HG03097 (cell line): ENCODE data around the gene RTN4R.

Experiments
- ATAC-seq: cut with Tn5 transposase; IDR thresholded peaks from one replicate; pipeline ENCODE4 v1.9.1; 2021; ENCODE audit not compliant: unreplicated experiment, low FRiP score

Gene RTN4R

GRCh38 chr22:20231514-20232236 is 36.4 kb downstream of the RTN4R start:
- no peak for ATAC-seq

- ATAC-seq: no peak
Observed at GRCh38 chr22:20230777-20231420, 37.2 kb downstream of the RTN4R start.

DNA sequence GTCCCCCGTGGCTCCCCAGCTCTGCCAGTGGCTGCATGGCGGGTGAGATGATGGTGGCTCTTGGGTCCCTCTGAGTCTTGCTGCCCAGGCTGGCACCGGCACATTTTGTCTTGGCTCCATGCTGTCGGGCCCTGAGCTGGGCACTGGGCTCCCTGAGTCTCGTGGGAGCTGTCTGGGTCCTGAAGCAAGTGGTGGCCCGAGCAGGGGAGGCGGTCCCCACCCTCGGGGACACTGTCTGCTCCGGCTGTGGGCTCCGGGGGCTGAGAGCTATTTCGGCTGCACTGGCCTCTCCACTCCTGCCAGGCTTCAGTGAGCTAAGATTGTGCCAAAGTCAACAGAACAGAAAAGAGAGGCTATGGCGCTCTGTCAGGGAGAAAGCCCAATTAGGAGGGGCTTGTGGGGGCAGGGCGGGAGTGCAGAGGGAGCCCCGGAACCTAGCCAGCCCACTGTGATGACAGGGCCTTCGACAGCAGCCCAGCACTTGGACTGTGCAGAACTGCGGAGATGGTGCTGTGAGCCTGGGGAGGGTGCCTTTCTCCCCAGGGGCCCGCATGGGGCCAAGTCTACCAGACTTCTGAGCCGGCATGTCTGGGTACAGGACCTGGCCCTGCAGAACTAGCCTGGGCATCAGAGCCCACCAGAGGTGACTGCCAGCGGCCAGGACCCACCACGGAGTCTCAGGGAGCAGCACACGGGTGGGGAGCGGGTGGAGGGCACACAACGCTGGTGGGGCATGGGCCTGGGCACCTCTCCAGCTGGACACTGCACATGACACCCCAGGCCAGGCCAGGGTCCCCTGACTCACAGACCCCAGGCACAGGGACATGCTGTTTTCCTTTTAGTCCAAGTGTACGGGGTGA is 38.0 kb downstream of the RTN4R start:
- ATAC-seq: no peak

GRCh38 chr22:20228939-20229272 is 39.2 kb downstream of the RTN4R start:
- ATAC-seq: no peak

- no peak for ATAC-seq
Observed at GRCh38 chr22:20228055-20228938, 39.8 kb downstream of the RTN4R start.

DNA sequence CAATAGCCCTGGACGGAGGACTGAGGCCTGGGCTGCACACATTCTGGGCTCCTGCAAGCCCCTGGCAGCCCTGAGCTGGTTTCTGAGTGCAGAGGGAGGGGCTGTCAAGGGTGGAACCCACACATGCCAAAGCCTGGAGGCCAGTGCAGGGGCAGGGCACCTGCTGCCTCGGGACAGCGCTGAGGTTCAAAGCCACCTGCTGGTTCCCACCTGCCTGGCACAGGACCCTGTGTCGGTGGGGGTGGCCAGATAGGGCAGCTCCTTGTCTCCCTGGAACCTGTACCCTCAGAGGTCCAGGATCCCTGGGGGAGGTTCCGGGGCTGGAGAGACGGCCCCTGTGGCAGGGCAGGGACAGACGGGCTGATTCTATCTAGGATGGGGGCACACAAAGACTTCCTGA is 40.8 kb downstream of the RTN4R start:
- no peak for ATAC-seq

DNA sequence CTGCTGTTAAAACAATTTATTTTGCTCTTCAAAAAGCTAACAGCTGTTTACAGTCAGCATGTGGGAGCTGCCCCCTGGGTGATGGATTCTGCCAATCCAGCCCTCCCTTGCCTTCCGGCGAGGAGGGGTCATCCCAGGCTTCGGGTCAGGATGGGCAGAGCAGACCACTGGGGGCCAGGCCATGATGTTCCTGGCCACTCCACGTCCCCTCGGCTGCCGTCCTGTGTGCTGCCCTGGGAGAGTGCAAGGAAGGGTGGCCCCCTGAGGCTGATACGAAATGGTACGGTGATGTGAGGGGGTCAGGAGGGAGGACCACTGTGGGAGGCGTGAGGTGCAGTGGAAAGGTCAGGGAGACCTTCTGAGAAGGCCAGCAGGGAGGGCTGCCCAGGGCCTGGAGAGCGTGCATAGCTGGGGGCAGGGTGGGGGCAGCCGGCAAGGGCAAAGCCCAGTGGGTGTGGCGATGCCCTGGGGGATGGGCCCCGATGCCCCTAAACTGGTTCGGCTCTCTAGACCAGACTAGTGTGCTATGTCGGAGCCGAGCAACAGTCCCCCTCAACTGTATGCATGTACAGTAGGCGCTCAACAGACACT is 41.3 kb downstream of the RTN4R start:
- ATAC-seq: no peak

DNA sequence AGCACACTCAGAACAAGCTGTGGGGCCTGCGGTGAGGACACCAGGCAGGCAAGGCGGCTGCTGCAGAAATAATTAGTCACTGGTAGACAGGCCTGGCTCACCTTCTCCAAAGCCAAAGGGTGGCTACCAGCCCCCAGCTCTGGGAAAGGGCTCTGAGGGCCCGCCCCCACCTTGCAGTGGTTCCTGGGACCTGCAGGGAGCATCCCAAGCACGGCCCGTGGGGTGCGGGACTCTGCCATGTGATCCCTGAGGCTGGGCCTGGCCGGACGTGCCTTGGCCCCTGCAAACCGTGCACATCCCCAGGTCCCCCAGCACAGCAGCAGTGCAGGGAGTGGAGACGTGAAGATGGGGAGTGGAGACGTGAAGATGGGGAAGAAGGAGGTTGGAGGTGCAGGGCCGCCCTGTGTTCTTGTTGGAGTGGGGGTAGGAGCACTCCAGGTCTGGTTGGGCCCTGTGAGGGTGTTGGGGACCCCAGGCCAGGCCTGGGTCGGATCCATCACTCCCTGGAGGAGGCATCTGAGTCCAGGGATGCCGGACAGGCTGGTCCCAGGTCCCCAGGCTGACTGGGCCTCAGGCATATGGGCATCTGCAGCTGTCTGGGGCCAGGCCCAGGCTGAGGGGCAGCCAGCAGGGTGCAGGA is 41.9 kb downstream of the RTN4R start:
- ATAC-seq: no peak

- ATAC-seq: no peak
Observed at GRCh38 chr22:20225693-20225966, 42.5 kb downstream of the RTN4R start.

- no peak for ATAC-seq
Observed at GRCh38 chr22:20224917-20225692, 43.0 kb downstream of the RTN4R start.

DNA sequence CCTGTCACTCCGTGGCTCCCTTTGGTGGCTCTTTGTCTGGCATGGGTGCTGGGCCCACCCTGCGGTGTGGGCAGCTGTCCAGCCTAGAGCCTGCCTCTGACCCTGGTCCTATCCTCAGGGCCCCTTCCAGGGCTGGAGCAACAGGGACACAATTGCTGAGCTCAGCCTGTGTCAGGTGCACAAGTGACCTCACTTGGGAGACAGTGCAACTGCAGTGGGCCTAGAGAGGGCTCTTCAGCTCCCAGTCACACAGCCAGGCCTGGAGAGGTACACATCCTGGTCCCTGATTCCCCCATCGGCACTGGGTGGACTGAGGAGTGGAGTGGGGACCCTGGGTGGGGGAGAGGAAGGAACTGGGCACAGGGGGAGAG is 43.9 kb downstream of the RTN4R start:
- no peak for ATAC-seq

- no peak for ATAC-seq
Observed at GRCh38 chr22:20223421-20224255, 44.5 kb downstream of the RTN4R start.

DNA sequence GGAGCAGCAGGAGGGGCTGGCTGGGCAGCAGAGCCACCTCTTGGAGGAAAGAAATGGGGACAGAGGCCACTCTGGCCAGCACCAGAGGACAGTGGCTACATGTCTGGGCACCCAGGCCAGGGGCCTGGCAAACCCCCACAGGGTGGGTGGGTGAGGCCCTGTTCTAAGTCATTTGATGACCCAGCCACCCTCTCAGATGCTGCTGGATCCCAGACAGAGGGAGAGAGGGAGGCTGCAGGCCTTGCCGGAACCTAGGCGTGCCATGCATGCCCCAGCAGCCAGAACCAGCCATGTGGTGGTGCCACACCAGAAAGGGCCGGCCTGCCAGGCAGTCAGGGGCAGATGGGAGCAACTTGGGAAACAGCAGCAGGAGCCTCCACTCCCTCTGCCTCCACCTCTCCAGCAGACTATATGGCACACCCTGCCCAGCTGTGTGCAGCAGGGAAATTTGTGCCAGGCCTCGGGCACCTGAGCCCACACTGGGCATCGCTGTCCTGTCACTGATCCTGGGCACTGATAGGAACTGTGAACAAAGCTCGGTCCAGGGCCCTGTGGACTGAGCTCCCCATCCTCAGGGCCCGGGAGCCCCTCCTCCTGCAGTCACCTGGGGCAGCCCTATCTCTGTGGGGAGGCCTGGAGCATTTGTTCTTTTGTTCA is 45.2 kb downstream of the RTN4R start:
- ATAC-seq: no peak

- ATAC-seq: no peak
Observed at GRCh38 chr22:20221421-20222340, 46.4 kb downstream of the RTN4R start.

GRCh38 chr22:20220629-20221026 is 47.5 kb downstream of the RTN4R start:
- no peak for ATAC-seq

DNA sequence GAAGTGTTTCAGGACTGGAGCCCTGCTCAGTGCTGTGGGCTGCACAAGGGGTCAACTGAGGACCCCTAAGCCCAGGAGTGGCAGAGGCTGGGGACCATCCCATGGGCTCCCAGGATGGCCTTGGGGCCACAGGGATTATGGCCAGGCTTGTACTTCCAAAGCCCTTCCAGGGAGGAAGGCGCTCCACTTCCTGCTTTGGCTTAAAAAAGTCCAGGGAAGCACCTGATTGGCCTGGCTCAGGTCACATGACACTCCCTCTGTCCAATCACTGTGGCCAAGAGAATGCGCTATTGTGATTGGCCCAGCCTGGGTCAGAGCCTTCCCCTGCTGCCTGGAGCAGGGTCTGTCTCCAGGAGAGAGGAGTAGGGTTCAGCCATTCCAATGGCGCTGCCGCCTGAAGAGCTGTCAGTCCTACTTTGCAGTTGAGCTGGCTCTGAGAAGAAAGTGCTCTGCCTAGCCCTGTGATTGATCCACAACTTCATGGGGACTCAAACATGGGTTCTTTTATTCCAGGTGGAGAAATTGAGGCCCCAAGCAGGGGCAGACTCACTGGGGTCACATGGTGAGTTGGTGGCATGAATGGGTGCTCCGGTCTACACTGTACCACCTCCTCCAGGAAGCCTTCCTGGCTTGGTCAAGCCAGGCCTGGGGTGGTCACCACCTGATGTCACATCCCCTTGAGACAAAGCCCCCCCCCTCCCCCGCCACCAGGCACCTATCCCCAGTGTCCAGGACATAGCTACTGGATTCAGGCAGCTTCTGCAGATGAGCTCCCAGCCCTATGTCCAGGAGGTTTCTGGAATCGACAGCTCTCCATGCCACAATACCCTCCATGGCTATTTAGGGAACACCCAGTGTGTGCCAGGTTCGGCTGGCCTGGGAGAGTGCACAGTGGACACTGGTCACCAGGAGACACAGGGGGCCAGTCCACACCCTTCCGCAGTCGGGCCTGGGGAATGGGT is 48.2 kb downstream of the RTN4R start:
- ATAC-seq: no peak
